HL-60 (cell line): ENCODE data around the gene SSTR1.

Source experiments
- CTCF ChIP-seq: IDR thresholded peaks from one replicate; pipeline ENCODE4 v1.5.1; 2011; ENCODE audit warnings: low read length, control low read depth, inconsistent platforms; ENCODE audit not compliant: insufficient read depth
- GABPA ChIP-seq: IDR thresholded peaks from 2 replicates; pipeline ENCODE4 v1.6.1; 2012; ENCODE audit warnings: low read depth
- REST ChIP-seq: IDR thresholded peaks from 2 replicates; pipeline ENCODE4 v1.6.1; 2012; ENCODE audit warnings: low read depth; ENCODE audit not compliant: insufficient replicate concordance

- TF ChIP-seq REST (no peak), CTCF (no peak), GABPA (no peak)
Observed at GRCh38 chr14:38253676-38254075, 46.0 kb downstream of the SSTR1 start.
